IMR-90 (cell line): Measurements from ENCODE around the gene FYB2. TPM values are rescaled to one million over a fixed set of nuclear protein-coding genes. Genes with fewer than 3 reads are reported as not detected.
A peak's percentile ranks its signal among the peaks of the same experiment; 100 is the strongest.

Experiments used
- ATAC-seq: fragments of 200-7000 bp; cut with Tn5 transposase; 2 replicates; pipeline ENCODE4 v1.9.1; 2020; ENCODE audit warnings: low read depth, mild to moderate bottlenecking, moderate library complexity
- BruUV-seq: library from RNA; stranded (reverse); fragments of 400-500 nt; replicated peaks from 2 replicates; lab custom pipeline; 2021; lab: Mats Ljungman, UMichigan
- CTCF ChIA-PET: fragments of 300-600 bp; formaldehyde crosslinking; extraction: SDS; loops from one replicate; lab custom pipeline; 2021; ENCODE audit warnings: antibody characterized with exemption; lab: Yijun Ruan, JAX
- POLR2A ChIA-PET: fragments of 300-600 bp; sonication (Branson Sonifier 250); formaldehyde crosslinking; loops from one replicate; lab custom pipeline; 2022; ENCODE audit warnings: antibody characterized with exemption; ENCODE audit not compliant: unreplicated experiment; lab: Charles Lee
- DNase-seq: peaks from one replicate; pipeline ENCODE4 v3.0.0; 2013
- H2AFZ ChIP-seq: replicated peaks from 2 replicates; pipeline ENCODE3; 2013; ENCODE audit warnings: low read length, mild to moderate bottlenecking; ENCODE audit not compliant: poor library complexity
- H2AK5ac ChIP-seq: 2 replicates; pipeline ENCODE4 v1.6.1; 2013; ENCODE audit warnings: low read depth, low read length, inconsistent platforms
- H2AK9ac ChIP-seq: replicated peaks from 2 replicates; pipeline ENCODE3; 2013; ENCODE audit warnings: mild to moderate bottlenecking, low read depth, low read length, moderate library complexity; ENCODE audit not compliant: poor library complexity
- H2BK120ac ChIP-seq: 2 replicates; pipeline ENCODE4 v1.6.1; 2013; ENCODE audit warnings: low read depth, low read length, inconsistent platforms
- H2BK15ac ChIP-seq: 3 replicates; pipeline ENCODE4 v1.6.1; 2013; ENCODE audit warnings: low read depth, low read length, inconsistent platforms
- H2BK20ac ChIP-seq: 2 replicates; pipeline ENCODE4 v1.6.1; 2013; ENCODE audit warnings: low read depth, mild to moderate bottlenecking, inconsistent platforms, low read length, moderate library complexity
- H2BK5ac ChIP-seq: 2 replicates; pipeline ENCODE4 v1.6.1; 2013; ENCODE audit warnings: mild to moderate bottlenecking, low read depth, low read length, inconsistent platforms; ENCODE audit not compliant: poor library complexity, severe bottlenecking
- H3K14ac ChIP-seq: replicated peaks from 2 replicates; pipeline ENCODE4 v1.6.1; 2013; ENCODE audit warnings: low read depth, low read length, inconsistent platforms
- H3K18ac ChIP-seq: 2 replicates; pipeline ENCODE4 v1.6.1; 2013; ENCODE audit warnings: low read depth, low read length, control low read depth
- H3K23ac ChIP-seq: 2 replicates; pipeline ENCODE4 v1.6.1; 2013; ENCODE audit warnings: low read depth, low read length, inconsistent platforms
- H3K27ac ChIP-seq: 2 replicates; pipeline ENCODE4 v1.5.1; 2013; ENCODE audit warnings: mild to moderate bottlenecking, control low read depth, low read length; ENCODE audit not compliant: insufficient read depth
- H3K27me3 ChIP-seq: 2 replicates; pipeline ENCODE4 v1.6.1; 2013; ENCODE audit warnings: low read length; ENCODE audit not compliant: control insufficient read depth, insufficient read depth
- H3K36me3 ChIP-seq: 2 replicates; pipeline ENCODE4 v1.6.1; 2013; ENCODE audit warnings: low read length, mixed read lengths; ENCODE audit not compliant: control insufficient read depth, insufficient read depth
- H3K4ac ChIP-seq: 2 replicates; pipeline ENCODE4 v1.6.1; 2013; ENCODE audit warnings: low read depth, low read length, inconsistent platforms
- H3K4me1 ChIP-seq: 2 replicates; pipeline ENCODE4 v1.6.1; 2013; ENCODE audit warnings: low read length, mixed read lengths; ENCODE audit not compliant: control insufficient read depth, insufficient read depth
- H3K4me2 ChIP-seq: 2 replicates; pipeline ENCODE4 v1.6.1; 2013; ENCODE audit warnings: low read depth, mild to moderate bottlenecking, control low read depth, low read length, moderate library complexity
- H3K4me3 ChIP-seq: 2 replicates; pipeline ENCODE4 v1.5.1; 2013; ENCODE audit warnings: low read depth, mild to moderate bottlenecking, control low read depth, low read length, moderate library complexity; ENCODE audit not compliant: insufficient read depth
- H3K56ac ChIP-seq: 2 replicates; pipeline ENCODE4 v1.6.1; 2013; ENCODE audit warnings: low read length, inconsistent platforms; ENCODE audit not compliant: insufficient read depth; ENCODE audit errors: extremely low read depth
- H3K79me1 ChIP-seq, 2 experiments: 2 replicates each; pipeline ENCODE4 v1.6.1; 2013; ENCODE audit warnings: low read length in 2 of 2, inconsistent platforms in 1 of 2, low read depth in 1 of 2
- H3K9ac ChIP-seq: 2 replicates; pipeline ENCODE4 v1.6.1; 2013; ENCODE audit warnings: low read depth, low read length, control low read depth
- H3K9me1 ChIP-seq: 2 replicates; pipeline ENCODE4 v1.6.1; 2013; ENCODE audit warnings: low read length, inconsistent platforms; ENCODE audit not compliant: insufficient read depth
- H3K9me3 ChIP-seq: 2 replicates; pipeline ENCODE4 v1.6.1; 2013; ENCODE audit warnings: low read length; ENCODE audit not compliant: control insufficient read depth, insufficient read depth
- H4K20me1 ChIP-seq: 2 replicates; pipeline ENCODE4 v1.6.1; 2013; ENCODE audit warnings: low read length, inconsistent platforms; ENCODE audit not compliant: insufficient read depth
- H4K5ac ChIP-seq: 2 replicates; pipeline ENCODE4 v1.6.1; 2013; ENCODE audit warnings: mild to moderate bottlenecking, low read depth, low read length, control low read depth
- H4K8ac ChIP-seq, 2 experiments: 2 replicates each; pipeline ENCODE4 v1.6.1; 2013; ENCODE audit warnings: low read depth in 2 of 2, low read length in 2 of 2, control low read depth in 1 of 2, inconsistent platforms in 1 of 2
- H4K91ac ChIP-seq: 2 replicates; pipeline ENCODE4 v1.6.1; 2013; ENCODE audit warnings: low read depth, low read length, inconsistent platforms; ENCODE audit not compliant: insufficient read depth
- BHLHE40 ChIP-seq: fragments of 150-350 bp; IDR thresholded peaks from 2 replicates; pipeline ENCODE4 v1.6.1; 2016; ENCODE audit warnings: mild to moderate bottlenecking, low read depth, low read length
- WGBS, 2 experiments: methylation state at CpG; one replicate each; pipeline versions ENCODE4 v1.1.5 to v1.1.7; 2013; ENCODE audit warnings: missing lambda C conversion rate in 2 of 2; ENCODE audit not compliant: insufficient read length in 1 of 2; ENCODE audit errors: extremely low coverage in 2 of 2; 5-methylcytosine and 5-hydroxymethylcytosine counted together
- dilution Hi-C: fragments of 300-500 bp; cut with HindIII; formaldehyde crosslinking; loops from one replicate; pipeline ENCODE4 v1.14.3; 2018; ENCODE audit warnings: low sequenced_read_pairs; ENCODE audit not compliant: unreplicated experiment
- in situ Hi-C: fragments of 300-500 bp; cut with MboI; formaldehyde crosslinking; loops from 3 replicates; pipeline ENCODE4 v1.14.3; 2019; ENCODE audit warnings: low sequenced_read_pairs, inconsistent platforms, mixed read lengths
- intact Hi-C: fragments of 100-400 bp; cut with micrococcal nuclease; formaldehyde crosslinking; loops from 2 replicates; pipeline ENCODE4 v1.10.0; 2022
- polyA plus RNA-seq, 3 experiments: library from polyadenylated mRNA; depleted of rRNA; stranded (reverse); fragments of >200 nt; gene quantifications; 2 replicates each; pipeline ENCODE4 v1.2.3, GENCODE V29; 2012; ENCODE audit warnings: low replicate concordance in 1 of 3
- total RNA-seq: library from RNA; depleted of rRNA; stranded (reverse); fragments of >200 nt; gene quantifications from 2 replicates; pipeline ENCODE4 v1.2.3, GENCODE V29; 2012

FYB2 gene
- total and polyA plus RNA-seq, 2 of the 4 experiments (the other 2 are of a cell fraction) = under 0.01 TPM; not detected in 1

- in situ Hi-C loops (loop anchor here (25.0 kb wide), 1 partner anchor 653 kb away; no protein-coding TSS in a partner anchor), dilution Hi-C loops (no loop called here), intact Hi-C loops (loop anchor here (5.0 to 10.0 kb wide), 4 partner anchors 133 to 1818 kb away; partner anchors contain the start of gene C8B)
- no peak for TF ChIP-seq BHLHE40
- Histone ChIP-seq H4K8ac (no peak overlapping the region), H3K27me3 (no peaks in the 10 kb centered on the region), H3K9me1 (peaks cover 7% of the 10 kb centered on the region; the same call in 1 of the 2 replicates), H3K4ac (peak overlapping the region; percentile 33; the same call in 1 of the 2 replicates), H2BK5ac (no peak overlapping the region), H4K91ac (peak overlapping the region; percentile 53; the same call in 1 of the 2 replicates), H3K9ac (no peak overlapping the region), H4K5ac (no peak overlapping the region), H3K4me2 (no peak overlapping the region), H3K27ac (no peak overlapping the region), H3K4me1 (peaks cover 5% of the 10 kb centered on the region; the same call in 1 of the 2 replicates), H2AFZ (no peak overlapping the region), H3K4me3 (no peak overlapping the region), H3K18ac (no peak overlapping the region), H2AK9ac (no peak overlapping the region), H3K9me3 (peaks cover 3% of the 10 kb centered on the region; the same call in 1 of the 2 replicates), H3K14ac (no peak overlapping the region), H2BK120ac (peak overlapping the region; percentile 24; the same call in 1 of the 2 replicates), H3K36me3 (no peaks in the 10 kb centered on the region), H2BK15ac (peak overlapping the region; percentile 58; the same call in 2 of the 3 replicates), H3K56ac (no peak overlapping the region), H2BK20ac (peak overlapping the region; percentile 62), H3K23ac (no peak overlapping the region), H2AK5ac (peak overlapping the region; percentile 43), H4K20me1 (no peaks in the 10 kb centered on the region), H3K79me1 (no peaks in the 10 kb centered on the region)
- no peak for DNase-seq
- no TSS peak for BruUV-seq
- 90% methylated on average over 4 of the region's 5 CpGs; no CpG with 5 or more reads in 1 of the 2 experiments for WGBS, 2 experiments
- ChIA-PET CTCF (interaction anchor here (0.6 kb wide), 1 partner anchor 412 kb away, joined by 4 read pairs; no protein-coding TSS in a partner anchor), POLR2A (no interaction called here)
- no peak for ATAC-seq
Measured at GRCh38 chr1:56834137-56834900, 15.1 kb upstream of the FYB2 start.
